HG02870 (cell line): ENCODE measurements around the gene CA10.

Experiments used
- ATAC-seq: cut with Tn5 transposase; IDR thresholded peaks from one replicate; pipeline ENCODE4 v1.9.1; 2021; ENCODE audit warnings: mild to moderate bottlenecking, moderate library complexity; ENCODE audit not compliant: unreplicated experiment

Gene CA10

GRCh38 chr17:52049051-52049450 lies 109.5 kb downstream of the CA10 start:
- ATAC-seq, result no peak

GRCh38 chr17:52048137-52048898 lies 110.2 kb downstream of the CA10 start:
- ATAC-seq, result no peak

GRCh38 chr17:52047086-52047485 lies 111.4 kb downstream of the CA10 start:
- no peak for ATAC-seq

DNA sequence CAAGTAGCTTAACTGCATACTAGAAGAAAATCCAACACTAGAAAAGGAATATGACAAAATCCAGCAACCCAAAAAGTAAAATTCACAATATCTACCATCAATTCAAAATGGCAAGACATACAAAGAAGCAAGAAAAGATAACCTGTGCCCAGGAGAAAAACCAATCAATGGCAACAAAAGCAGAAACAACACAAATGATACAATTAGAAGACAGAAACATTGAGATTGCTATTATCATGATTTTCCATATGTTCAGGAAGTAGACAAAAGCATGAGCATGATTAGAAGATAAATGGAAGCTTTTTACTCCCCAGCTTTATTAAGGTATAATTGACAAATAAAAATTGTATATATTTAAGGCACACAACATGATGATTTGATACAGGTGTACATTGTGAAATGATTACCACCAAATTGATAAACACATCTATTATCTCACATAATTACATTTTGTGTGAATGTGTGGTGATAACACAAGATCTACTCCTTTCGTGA lies 117.3 kb downstream of the CA10 start:
- ATAC-seq, result no peak

DNA sequence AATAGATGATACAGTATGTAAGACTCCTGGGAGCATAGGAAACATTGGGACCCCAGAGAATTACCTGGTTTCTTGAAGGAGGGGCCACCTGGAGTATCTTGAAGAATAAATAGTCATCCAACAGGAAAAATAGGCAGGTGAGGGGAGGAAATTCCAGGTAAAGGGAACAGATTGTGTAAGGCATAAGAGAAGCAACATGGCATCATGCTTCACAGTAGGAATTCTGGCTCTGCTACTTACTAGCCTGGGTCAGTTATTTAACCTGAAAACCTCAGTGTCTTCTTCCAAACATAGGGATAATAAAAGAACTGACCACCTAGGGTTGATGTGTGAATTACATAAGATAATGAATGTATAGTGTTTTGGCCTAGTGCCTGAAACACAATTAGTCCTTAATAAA lies 122.1 kb downstream of the CA10 start:
- ATAC-seq, result no peak

DNA sequence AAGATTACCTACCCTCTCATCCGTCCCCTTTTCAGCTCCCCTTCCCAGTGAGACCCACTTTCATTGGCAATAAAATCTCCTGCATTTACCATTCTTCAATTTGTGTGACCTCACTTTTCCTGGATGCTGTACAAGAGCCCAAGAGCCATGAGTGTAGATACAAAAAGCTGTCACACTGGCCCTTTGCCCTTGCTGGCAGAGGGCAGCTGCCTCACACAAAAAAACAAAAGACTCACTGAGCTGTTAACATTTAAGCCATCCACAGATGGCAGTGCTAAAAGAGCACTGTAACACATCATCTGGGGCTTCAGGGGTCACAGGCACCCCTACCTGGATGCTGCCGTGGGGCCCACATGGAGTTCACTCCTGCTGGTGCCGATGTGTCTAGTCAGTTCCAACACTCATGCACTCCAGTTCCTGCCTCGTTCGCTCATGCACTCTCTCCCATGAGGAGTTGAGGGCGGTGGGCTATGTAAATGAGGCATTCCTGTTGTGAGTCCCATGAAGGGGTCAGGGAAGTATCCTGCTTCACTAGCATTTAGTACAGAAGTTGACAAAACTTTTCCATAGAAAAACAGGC lies 123.1 kb downstream of the CA10 start:
- ATAC-seq, result no peak

GRCh38 chr17:52032454-52032853 lies 126.1 kb downstream of the CA10 start:
- no peak for ATAC-seq

DNA sequence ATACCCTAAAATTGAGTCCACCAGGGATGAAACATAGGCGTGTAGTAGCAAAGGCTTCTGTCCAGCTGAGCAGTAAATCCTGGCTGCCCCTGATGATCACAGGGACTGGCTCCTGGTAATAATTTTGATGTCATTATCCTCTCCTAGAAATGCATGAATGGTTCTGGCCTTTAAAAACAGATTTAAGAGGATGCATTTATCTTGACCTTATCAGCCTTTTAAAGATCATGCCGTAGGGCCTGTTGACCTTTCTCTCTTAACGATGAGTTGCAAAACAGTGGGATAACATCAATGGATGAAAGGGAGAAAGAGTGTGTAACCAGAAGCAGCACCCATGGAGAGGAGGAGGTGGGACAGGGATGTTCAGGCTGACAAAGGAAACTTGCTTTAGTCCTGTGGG lies 128.5 kb downstream of the CA10 start:
- no peak for ATAC-seq

GRCh38 chr17:52027620-52028295 lies 130.8 kb downstream of the CA10 start:
- no peak for ATAC-seq

DNA sequence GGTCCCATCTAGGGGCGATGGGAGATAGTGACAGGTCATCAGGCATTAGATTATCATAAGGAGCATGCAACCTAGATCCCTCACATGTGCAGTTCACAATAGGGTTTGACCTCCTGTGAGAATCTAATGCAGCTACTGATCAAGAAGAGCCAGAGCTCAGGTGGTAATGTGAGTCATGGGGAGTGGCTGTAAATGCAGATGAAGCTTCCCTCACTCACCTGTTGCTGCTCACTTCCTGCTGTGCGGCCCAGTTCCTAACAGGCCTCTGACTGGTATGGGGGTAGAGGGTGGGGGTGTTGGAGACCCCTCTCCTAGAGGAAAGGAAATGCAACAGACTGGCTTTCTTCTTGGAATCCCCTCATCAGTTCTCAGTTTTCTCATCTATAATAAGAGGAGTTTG lies 131.4 kb downstream of the CA10 start:
- no peak for ATAC-seq

DNA sequence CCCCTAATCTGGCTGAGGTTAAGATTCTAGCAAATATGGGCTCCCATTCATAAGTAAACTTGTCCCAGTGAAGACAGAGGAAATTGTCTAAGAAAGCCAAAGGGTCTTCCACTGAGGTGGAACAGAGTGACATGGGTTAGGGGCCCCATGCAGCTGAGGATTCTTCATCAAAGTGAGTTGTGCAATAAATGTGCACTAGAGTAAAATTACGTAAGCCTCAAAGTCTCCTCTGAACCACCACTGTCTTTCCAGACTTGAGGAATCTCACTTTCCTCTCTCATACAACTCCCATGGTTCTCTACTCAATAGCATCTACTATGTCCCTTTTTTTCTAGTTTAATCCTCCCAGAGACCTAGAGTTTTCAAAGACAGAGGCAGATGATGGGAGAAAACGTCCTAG lies 132.4 kb downstream of the CA10 start:
- no peak for ATAC-seq

DNA sequence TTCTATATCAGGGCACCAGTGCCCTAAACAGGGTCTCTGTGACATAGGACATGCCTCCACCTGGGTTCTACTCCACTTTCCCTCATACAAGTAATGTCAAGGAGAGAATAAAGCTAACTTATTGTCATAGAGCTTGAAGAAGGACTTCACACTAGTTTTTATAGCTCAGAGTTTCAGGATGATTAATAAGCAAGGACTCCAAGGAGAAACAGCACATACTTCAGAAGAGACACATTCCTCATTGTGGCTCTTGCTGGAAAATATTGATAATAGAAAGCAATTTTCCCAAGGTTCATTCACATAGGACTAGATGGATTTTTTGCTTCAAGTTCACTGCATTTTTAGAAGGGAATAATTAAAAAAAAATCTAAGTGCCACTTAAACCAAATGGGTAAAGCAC lies 133.3 kb downstream of the CA10 start:
- no peak for ATAC-seq

DNA sequence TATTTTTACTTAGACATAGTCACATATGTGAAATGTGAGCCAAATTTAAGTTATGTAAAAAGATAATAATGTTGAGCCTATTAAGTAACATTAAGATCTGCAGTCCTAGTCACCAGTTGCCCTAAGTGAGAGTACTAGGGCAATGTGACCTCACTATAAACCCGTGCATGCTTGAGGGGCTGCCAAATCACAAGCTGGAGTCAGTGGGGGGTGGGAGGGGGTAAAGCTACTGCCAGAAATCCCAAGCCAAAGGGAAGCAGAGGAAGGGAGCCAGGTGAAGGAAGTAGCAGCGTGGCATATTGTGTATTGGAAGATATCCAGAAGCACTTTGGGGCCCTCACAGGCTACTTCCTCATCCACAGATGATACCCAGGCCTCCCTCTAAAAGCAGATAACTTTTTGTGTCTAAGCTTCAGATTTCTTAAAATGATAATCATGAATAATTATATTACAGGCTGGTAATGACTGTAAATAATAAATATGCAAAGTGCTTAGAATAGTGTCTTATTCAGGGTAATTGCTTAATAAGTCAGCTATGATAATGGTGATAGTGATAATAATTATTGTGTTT lies 134.1 kb downstream of the CA10 start:
- no peak for ATAC-seq

DNA sequence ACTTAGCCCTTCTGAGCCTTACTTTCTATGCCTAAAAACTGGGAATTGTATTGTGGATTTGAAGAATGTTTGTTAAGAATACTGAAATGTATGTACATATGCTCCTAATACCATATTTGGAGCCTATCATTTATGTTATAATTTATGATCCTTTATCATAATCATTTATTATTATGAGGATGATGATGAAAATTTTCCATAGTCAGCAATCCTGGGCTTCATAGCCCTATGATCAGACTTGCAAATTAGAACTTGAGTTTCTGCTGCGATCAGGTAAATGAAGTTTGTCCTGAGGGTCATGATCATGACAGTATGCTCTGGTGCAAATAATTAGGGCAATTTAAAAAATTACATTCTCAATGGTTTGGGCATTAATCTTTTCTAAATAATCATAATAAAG lies 147.4 kb downstream of the CA10 start:
- no peak for ATAC-seq

- ATAC-seq, result no peak
Measured at GRCh38 chr17:51999654-52000053, 158.9 kb downstream of the CA10 start.

GRCh38 chr17:51997723-51998122 lies 160.8 kb downstream of the CA10 start:
- no peak for ATAC-seq

DNA sequence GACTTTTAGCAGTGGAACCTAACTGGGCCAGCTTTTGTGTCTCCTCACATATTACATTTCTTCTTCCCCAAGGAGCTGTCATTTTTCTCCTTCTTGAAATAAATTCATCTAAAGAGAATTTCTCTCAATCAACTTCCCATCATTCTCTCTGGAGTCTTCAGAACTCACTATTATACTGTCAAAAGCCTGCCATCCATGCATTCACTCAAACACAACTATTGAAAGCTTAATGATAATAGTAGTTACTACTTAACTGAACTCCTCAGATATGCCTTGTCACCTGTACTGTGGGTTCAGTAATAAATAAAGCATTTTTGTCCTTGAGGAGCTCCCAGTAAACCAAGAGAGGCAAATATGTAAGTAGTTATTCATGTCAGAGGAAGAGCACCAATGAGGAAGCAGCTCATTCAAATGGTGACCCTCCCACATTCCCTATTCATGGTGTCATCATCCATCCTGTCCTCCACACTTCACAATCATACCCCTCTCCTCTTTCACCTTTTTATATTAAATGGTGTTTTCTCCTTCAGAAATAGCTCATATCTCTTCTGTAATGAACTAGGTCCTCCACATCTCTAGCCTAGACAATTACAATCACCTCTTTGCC lies 162.6 kb downstream of the CA10 start:
- no peak for ATAC-seq

GRCh38 chr17:51992864-51993416 lies 165.6 kb downstream of the CA10 start:
- no peak for ATAC-seq

- no peak for ATAC-seq
Measured at GRCh38 chr17:51971121-51971520, 187.4 kb downstream of the CA10 start.

GRCh38 chr17:51961689-51962088 lies 196.8 kb downstream of the CA10 start:
- no peak for ATAC-seq

GRCh38 chr17:51957786-51958185 lies 200.7 kb downstream of the CA10 start:
- no peak for ATAC-seq
